GM10266 (cell line): ENCODE data around the gene CROT.
"Not testable (repeated sequence)": the region's sequence is repeated elsewhere in the genome, so short reads cannot be mapped to it uniquely, and the experiment has no call there.

Source experiments
- DNase-seq: peaks from one replicate; pipeline ENCODE4 v3.0.0; 2012; ENCODE audit errors: extremely low spot score
- TF ChIP-seq, protein P1 (sequence below): IDR thresholded peaks from 2 replicates; pipeline ENCODE4 v1.5.1; 2012; ENCODE audit warnings: mild to moderate bottlenecking, low read depth; ENCODE audit not compliant: control insufficient read depth, insufficient read depth; ENCODE audit errors: missing control alignments

CROT gene

DNA sequence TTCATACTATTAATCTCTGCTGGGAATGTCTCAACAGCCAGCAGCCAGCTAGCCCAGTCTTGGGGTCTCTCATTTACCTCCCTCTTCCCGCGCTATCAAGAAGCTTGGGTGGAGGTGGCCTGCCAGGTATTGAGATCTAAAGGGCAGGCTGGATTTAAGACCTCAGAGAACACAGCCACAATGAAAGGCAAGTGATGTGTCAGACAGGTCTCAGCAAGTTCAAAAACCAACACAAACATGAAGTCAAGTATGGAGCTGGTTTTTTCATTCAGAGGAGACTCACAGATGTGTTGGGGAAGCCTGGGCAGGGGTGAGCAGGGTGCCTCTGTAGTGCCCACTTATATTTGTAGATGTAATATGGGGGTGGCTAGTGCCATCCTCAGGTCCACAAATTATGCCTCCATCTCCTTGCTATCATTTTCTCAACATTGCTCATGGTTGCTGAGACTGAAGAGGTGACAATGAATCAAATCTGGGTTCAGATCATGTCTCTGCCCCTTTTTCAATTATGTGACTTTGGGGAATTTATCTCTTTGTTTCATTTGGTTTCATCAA, 27.7 kb upstream of the CROT start:
- TF ChIP-seq, protein P1, sequence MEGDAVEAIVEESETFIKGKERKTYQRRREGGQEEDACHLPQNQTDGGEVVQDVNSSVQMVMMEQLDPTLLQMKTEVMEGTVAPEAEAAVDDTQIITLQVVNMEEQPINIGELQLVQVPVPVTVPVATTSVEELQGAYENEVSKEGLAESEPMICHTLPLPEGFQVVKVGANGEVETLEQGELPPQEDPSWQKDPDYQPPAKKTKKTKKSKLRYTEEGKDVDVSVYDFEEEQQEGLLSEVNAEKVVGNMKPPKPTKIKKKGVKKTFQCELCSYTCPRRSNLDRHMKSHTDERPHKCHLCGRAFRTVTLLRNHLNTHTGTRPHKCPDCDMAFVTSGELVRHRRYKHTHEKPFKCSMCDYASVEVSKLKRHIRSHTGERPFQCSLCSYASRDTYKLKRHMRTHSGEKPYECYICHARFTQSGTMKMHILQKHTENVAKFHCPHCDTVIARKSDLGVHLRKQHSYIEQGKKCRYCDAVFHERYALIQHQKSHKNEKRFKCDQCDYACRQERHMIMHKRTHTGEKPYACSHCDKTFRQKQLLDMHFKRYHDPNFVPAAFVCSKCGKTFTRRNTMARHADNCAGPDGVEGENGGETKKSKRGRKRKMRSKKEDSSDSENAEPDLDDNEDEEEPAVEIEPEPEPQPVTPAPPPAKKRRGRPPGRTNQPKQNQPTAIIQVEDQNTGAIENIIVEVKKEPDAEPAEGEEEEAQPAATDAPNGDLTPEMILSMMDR, result no peak
- DNase-seq, result no peak

DNA sequence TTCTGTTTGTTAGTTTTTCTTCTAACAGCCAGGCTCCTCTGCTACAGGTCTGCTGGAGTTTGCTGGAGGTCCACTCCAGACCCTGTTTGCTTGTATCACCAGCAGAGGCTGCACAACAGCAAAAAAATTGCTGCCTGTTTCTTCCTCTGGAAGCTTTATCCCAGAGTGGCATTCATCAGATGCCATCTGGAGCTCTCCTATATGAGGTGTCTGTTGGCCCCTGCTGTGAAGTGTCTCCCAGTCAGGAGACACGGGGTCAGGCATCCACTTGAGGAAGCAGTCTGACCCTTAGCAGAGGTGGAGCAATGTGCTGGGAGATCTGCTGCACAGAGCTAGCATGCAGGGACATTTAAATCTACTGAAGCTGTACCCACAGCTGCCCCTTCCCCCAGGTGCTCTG, 26.7 kb upstream of the CROT start:
- no peak for DNase-seq
- TF ChIP-seq, protein P1, result no peak

DNA sequence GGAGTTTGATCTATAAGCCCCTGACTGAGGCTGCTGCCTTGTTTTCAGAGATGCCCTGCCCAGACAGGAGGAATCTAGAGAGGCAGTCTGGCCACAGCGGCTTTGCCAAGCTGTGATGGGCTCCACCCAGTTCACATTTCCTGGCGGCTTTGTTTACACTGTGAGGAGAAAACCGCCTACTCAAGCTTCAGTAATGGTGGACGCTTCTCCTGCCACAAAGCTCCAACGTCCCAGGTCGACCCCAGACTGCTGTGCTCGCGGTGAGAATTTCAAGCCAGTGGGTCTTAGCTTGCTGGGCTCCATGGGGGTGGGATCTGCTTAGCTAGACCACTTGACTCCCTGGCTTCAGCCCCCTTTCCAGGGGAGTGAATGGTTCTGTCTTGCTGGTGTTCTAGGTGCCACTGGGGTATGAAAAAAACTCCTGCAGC, 26.3 kb upstream of the CROT start:
- not testable (repeated sequence) for DNase-seq

DNA sequence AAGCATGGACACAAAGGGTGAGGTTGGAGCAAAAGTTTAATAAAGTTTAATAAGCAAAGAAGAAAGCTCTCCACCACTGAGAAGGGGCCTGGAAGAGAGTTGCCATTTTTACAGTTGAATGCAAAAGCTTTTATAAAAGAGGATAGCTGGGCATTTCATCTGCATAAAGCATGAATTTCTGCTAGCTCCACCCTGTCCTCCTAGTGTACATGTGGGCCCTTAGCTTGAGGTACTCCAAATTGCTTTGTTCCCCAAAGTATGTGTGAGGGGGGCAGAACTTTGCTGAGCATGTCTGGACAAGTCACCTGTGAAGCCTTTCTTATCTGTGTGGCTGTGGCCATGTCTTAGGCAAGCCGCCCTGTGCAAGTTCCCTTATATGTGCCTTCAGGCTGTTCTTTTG, 22.6 kb upstream of the CROT start:
- no peak for DNase-seq
- TF ChIP-seq, protein P1, result no peak

DNA sequence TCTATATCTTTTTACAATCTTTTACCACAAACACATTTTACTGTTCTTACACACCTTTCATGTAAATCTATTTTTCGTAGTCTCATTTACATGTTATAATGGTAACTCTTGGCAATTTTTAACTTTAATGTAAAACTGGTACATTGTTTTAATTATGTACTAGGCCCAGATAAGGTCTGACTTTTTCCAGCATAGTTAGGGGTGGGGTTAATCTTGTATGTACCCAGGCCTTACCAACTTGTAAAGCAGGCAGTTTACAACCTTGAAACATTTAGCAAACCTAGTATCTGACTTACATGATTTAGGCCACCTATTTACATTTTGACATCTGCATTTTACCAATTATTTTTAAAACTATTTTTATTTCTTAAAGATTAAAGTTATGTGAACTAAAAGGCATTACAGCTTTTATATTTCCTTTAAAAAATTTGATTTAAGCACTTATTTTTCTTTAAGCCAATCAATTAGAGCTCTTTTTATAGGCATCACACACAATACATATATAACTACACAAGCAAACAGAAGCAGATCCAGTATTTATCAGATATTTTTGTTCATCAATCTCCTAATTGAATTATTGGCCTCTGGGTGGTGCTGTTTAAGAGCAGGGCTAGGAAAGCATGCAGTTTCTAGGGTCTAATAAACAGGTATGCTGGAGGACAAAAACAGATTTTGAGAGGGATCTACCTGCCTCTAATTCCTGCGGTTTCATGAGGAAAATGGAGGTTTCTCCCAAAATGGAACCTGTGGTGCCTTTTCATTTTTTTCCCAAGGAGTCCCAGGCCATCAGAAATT, 19.7 kb upstream of the CROT start:
- DNase-seq, result no peak
- TF ChIP-seq, protein P1, result no peak

DNA sequence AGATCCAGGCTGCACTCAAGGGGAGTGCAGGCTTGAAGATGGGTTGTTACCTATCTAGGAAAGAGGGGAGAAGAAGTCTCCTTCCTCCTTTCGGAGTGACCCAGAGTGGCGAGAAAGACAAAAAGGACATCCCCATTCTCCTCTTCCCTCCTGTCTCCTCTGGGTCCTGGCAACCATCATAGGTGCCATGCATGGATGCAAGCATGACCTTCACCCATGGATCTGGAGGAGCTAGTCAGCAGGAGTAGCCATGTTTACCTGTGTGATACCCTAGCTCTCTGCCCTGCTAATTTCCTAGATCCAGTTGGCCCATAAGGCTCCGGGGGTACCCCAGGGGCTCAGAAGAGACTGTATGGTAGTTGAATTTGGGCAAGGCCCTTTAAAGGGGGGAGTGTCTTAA, 17.2 kb upstream of the CROT start:
- DNase-seq, result no peak
- TF ChIP-seq, protein P1, result no peak

DNA sequence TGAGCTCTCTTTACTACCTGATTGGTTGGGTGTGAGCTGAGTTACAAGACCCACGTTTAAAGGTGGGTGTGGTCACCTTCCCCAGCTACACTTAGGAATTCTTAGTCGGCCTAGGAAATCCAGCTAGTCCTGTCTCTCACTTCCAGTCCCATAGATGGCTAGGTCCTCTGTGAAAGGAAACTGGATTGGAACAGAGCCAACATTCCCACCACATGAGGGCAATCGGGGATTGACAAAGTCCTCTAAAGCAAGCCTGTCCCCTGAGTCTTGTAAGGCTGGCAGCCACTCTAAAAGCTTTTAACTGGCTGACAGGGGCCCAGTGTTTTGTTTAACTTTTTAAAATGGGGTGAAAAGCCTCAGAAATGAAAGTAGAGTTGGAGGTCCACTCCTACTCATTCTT, 15.1 kb upstream of the CROT start:
- DNase-seq, result no peak
- TF ChIP-seq, protein P1, result no peak
